ENCODE measurements around the gene GPR162.

GPR162 gene

DNA sequence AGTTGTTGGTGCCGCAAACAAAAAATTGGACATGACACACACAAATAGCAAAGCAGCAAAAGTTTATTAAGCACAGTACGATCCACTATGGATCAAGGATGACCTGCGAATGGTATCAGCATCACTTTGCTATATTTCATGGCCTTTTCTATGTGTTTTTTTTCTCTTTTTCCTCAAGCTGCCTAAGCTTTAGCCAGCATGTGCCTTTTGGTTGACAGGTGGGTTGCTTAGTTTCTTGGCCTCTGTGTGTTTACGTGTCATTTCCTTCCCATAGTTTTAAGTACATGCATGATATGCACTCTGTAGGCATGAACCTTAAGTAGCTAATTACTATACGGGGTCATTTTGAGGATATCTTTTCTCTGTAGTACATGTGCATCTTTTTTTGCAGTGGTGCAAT is 22.5 kb upstream of the GPR162 start:
- no peaks in the 10 kb centered on the region for H3K79me2 ChIP-seq (ENCODE audit: control insufficient read depth, low read length)
- H3K27me3 ChIP-seq (ENCODE audit: control insufficient read depth, low read length) = peaks cover 13% of the 10 kb centered on the region
- H3K4me2 ChIP-seq (ENCODE audit: low read length) = no peak overlapping the region
- H3K9me2 ChIP-seq (replicated peaks; ENCODE audit: control insufficient read depth, low read length) = no peaks in the 10 kb centered on the region
- no peaks in the 10 kb centered on the region for H3K4me1 ChIP-seq (ENCODE audit: control insufficient read depth, low read length)
- no peak for TF ChIP-seq EZH2phosphoT487 (IDR thresholded peaks at IDR 0.05; ENCODE audit: borderline replicate concordance, low read length)
- no peaks in the 10 kb centered on the region for H3F3A ChIP-seq (ENCODE audit: control insufficient read depth, insufficient read depth)
- H3K4me3 ChIP-seq (ENCODE audit: low read length) = no peak overlapping the region
- no peaks in the 10 kb centered on the region for H3K9me3 ChIP-seq (ENCODE audit: control insufficient read depth, insufficient read depth, low read length)
- H3K27ac ChIP-seq (ENCODE audit: low read depth, low read length) = no peak overlapping the region
- no peaks in the 10 kb centered on the region for H3K36me3 ChIP-seq (ENCODE audit: control insufficient read depth, low read length)
- no peaks in the 10 kb centered on the region for H4K20me1 ChIP-seq (ENCODE audit: control insufficient read depth, insufficient read depth, low read depth, low read length)

DNA sequence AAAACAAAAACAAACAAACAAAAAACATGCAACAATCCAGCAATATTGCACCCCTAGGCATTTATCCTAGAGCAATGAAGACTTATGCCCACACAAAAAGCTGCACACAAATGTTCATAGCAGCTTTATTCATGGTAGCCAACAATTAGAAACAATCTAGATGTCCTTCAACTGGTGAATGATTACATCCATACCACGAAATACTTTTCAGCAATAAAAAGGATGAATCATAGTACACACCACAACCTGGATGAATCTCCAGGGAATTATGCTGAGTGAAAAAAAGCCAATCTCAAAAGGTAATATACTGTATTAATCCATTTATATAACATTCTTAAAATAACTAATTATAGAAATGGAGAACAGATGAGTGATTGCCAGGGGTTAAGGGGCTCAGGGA is 14.5 kb upstream of the GPR162 start:
- no peaks in the 10 kb centered on the region for H3K79me2 ChIP-seq (ENCODE audit: control insufficient read depth, low read length)
- H3K4me1 ChIP-seq (ENCODE audit: control insufficient read depth, low read length) = peaks cover 1% of the 10 kb centered on the region
- no peaks in the 10 kb centered on the region for H3F3A ChIP-seq (ENCODE audit: control insufficient read depth, insufficient read depth)
- no peaks in the 10 kb centered on the region for H3K9me2 ChIP-seq (replicated peaks; ENCODE audit: control insufficient read depth, low read length)
- TF ChIP-seq EZH2phosphoT487 (IDR thresholded peaks at IDR 0.05; ENCODE audit: borderline replicate concordance, low read length) = no peak
- TF ChIP-seq, protein P1, sequence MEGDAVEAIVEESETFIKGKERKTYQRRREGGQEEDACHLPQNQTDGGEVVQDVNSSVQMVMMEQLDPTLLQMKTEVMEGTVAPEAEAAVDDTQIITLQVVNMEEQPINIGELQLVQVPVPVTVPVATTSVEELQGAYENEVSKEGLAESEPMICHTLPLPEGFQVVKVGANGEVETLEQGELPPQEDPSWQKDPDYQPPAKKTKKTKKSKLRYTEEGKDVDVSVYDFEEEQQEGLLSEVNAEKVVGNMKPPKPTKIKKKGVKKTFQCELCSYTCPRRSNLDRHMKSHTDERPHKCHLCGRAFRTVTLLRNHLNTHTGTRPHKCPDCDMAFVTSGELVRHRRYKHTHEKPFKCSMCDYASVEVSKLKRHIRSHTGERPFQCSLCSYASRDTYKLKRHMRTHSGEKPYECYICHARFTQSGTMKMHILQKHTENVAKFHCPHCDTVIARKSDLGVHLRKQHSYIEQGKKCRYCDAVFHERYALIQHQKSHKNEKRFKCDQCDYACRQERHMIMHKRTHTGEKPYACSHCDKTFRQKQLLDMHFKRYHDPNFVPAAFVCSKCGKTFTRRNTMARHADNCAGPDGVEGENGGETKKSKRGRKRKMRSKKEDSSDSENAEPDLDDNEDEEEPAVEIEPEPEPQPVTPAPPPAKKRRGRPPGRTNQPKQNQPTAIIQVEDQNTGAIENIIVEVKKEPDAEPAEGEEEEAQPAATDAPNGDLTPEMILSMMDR (IDR thresholded peaks at IDR 0.05; ENCODE audit: low read depth, low read length, poor library complexity, severe bottlenecking) = no peak
- no peak overlapping the region for H3K4me3 ChIP-seq (ENCODE audit: low read length)
- H3K27ac ChIP-seq (ENCODE audit: low read depth, low read length) = no peak overlapping the region
- H3K27me3 ChIP-seq (ENCODE audit: control insufficient read depth, low read length) = peaks cover 5% of the 10 kb centered on the region
- no peaks in the 10 kb centered on the region for H3K9me3 ChIP-seq (ENCODE audit: control insufficient read depth, insufficient read depth, low read length)
- no peaks in the 10 kb centered on the region for H3K36me3 ChIP-seq (ENCODE audit: control insufficient read depth, low read length)
- no peak overlapping the region for H3K4me2 ChIP-seq (ENCODE audit: low read length)
- no peaks in the 10 kb centered on the region for H4K20me1 ChIP-seq (ENCODE audit: control insufficient read depth, insufficient read depth, low read depth, low read length)

DNA sequence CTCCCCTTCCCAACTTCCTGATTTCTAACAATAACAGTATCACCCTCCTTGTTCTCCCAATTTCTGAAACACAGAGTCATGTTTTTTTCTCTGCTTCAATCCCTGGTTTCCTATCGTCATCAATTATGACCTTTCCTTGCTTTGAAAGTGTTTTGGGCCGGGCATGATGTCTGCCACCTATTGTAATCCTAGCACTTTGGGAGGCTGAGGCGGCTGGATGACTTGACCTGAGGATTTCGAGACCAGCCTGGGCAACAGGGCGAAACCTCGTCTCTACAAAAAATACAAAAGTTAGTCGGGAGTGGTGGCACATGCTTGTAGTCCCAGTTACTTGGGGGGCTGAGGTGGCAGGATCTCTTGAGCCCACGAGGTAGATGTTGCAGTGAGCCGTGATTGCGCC is 12.6 kb upstream of the GPR162 start:
- H3K27ac ChIP-seq (ENCODE audit: low read depth, low read length) = no peak overlapping the region
- no peaks in the 10 kb centered on the region for H3F3A ChIP-seq (ENCODE audit: control insufficient read depth, insufficient read depth)
- no peak overlapping the region for H3K4me2 ChIP-seq (ENCODE audit: low read length)
- H3K79me2 ChIP-seq (ENCODE audit: control insufficient read depth, low read length) = no peaks in the 10 kb centered on the region
- H3K4me3 ChIP-seq (ENCODE audit: low read length) = no peak overlapping the region
- no peaks in the 10 kb centered on the region for H3K9me3 ChIP-seq (ENCODE audit: control insufficient read depth, insufficient read depth, low read length)
- H3K27me3 ChIP-seq (ENCODE audit: control insufficient read depth, low read length) = peaks cover 19% of the 10 kb centered on the region
- no peaks in the 10 kb centered on the region for H3K36me3 ChIP-seq (ENCODE audit: control insufficient read depth, low read length)
- no peaks in the 10 kb centered on the region for H4K20me1 ChIP-seq (ENCODE audit: control insufficient read depth, insufficient read depth, low read depth, low read length)
- no peaks in the 10 kb centered on the region for H3K9me2 ChIP-seq (replicated peaks; ENCODE audit: control insufficient read depth, low read length)
- peaks cover 15% of the 10 kb centered on the region for H3K4me1 ChIP-seq (ENCODE audit: control insufficient read depth, low read length)
- TF ChIP-seq, protein P1 (IDR thresholded peaks at IDR 0.05; ENCODE audit: low read depth, low read length, poor library complexity, severe bottlenecking) = no peak
- no peak for TF ChIP-seq EZH2phosphoT487 (IDR thresholded peaks at IDR 0.05; ENCODE audit: borderline replicate concordance, low read length)

GRCh38 chr12:6810758-6811157 is 10.9 kb upstream of the GPR162 start:
- Histone ChIP-seq H3K9me3 (ENCODE audit: control insufficient read depth, insufficient read depth, low read length) (no peaks in the 10 kb centered on the region), H3K4me2 (ENCODE audit: low read length) (no peak overlapping the region), H3K27ac (ENCODE audit: low read depth, low read length) (no peak overlapping the region), H3K79me2 (ENCODE audit: control insufficient read depth, low read length) (no peaks in the 10 kb centered on the region), H3K9me2 (replicated peaks; ENCODE audit: control insufficient read depth, low read length) (no peaks in the 10 kb centered on the region), H3K4me3 (ENCODE audit: low read length) (no peak overlapping the region), H3K36me3 (ENCODE audit: control insufficient read depth, low read length) (no peaks in the 10 kb centered on the region), H3F3A (ENCODE audit: control insufficient read depth, insufficient read depth) (no peaks in the 10 kb centered on the region), H3K4me1 (ENCODE audit: control insufficient read depth, low read length) (peaks cover 15% of the 10 kb centered on the region), H3K27me3 (ENCODE audit: control insufficient read depth, low read length) (peaks cover 28% of the 10 kb centered on the region), H4K20me1 (ENCODE audit: control insufficient read depth, insufficient read depth, low read depth, low read length) (no peaks in the 10 kb centered on the region)
- TF ChIP-seq, protein P1 (IDR thresholded peaks at IDR 0.05; ENCODE audit: low read depth, low read length, poor library complexity, severe bottlenecking) = no peak
- no peak for TF ChIP-seq EZH2phosphoT487 (IDR thresholded peaks at IDR 0.05; ENCODE audit: borderline replicate concordance, low read length)
